Liver (tissue), 9 donors: ENCODE data around the gene BPHL. TPM values are rescaled to one million over a fixed set of nuclear protein-coding genes. Genes with fewer than 3 reads are reported as not detected.
"Not testable (repeated sequence)": the region's sequence is repeated elsewhere in the genome, so short reads cannot be mapped to it uniquely, and the experiment has no call there.

ENCODE experiments used
- DNase-seq: peaks from one replicate; pipeline ENCODE4 v3.0.0-alpha.2; 2017; ENCODE audit warnings: low spot score
- H3K27ac ChIP-seq, 2 donors: one replicate each; pipeline ENCODE4 v1.7.0; 2013; ENCODE audit warnings: inconsistent platforms in 2 of 2, low read length in 2 of 2, control low read depth in 1 of 2, low read depth in 1 of 2, mild to moderate bottlenecking in 1 of 2
- H3K27me3 ChIP-seq, 4 donors: one replicate each; pipeline versions ENCODE4 v1.6.1 to v1.7.0; 2013; ENCODE audit warnings: low read length in 3 of 4, inconsistent platforms in 1 of 4, mild to moderate bottlenecking in 1 of 4, moderate library complexity in 1 of 4; ENCODE audit not compliant: control insufficient read depth in 4 of 4, insufficient read depth in 4 of 4
- H3K36me3 ChIP-seq, 4 donors: one replicate each; pipeline versions ENCODE4 v1.6.1 to v1.7.0; 2013; ENCODE audit warnings: low read length in 3 of 4, mild to moderate bottlenecking in 3 of 4, low read depth in 1 of 4, moderate library complexity in 1 of 4; ENCODE audit not compliant: control insufficient read depth in 4 of 4, insufficient read depth in 3 of 4
- H3K4me1 ChIP-seq, 4 donors: one replicate each; pipeline versions ENCODE4 v1.6.1 to v1.7.0; 2013; ENCODE audit warnings: low read length in 3 of 4, mild to moderate bottlenecking in 3 of 4, moderate library complexity in 1 of 4; ENCODE audit not compliant: control insufficient read depth in 4 of 4, insufficient read depth in 4 of 4
- H3K4me3 ChIP-seq, 3 donors: one replicate each; pipeline versions ENCODE4 v1.6.1 to v1.7.0; 2013; ENCODE audit warnings: low read length in 3 of 3, control low read depth in 1 of 3, low read depth in 1 of 3, mild to moderate bottlenecking in 1 of 3
- H3K9ac ChIP-seq, 2 donors: one replicate each; pipeline ENCODE4 v1.7.0; 2013; ENCODE audit warnings: low read length in 2 of 2, mild to moderate bottlenecking in 2 of 2, moderate library complexity in 2 of 2, control low read depth in 1 of 2, low read depth in 1 of 2
- H3K9me3 ChIP-seq, 4 donors: one replicate each; pipeline versions ENCODE4 v1.6.1 to v1.7.0; 2013; ENCODE audit warnings: low read length in 3 of 4; ENCODE audit not compliant: control insufficient read depth in 4 of 4
- EGR1 ChIP-seq, 2 donors: IDR thresholded peaks; 2 replicates each; pipeline ENCODE4 v1.6.1; 2016 to 2018; ENCODE audit warnings: antibody characterized with exemption in 2 of 2, low read depth in 2 of 2
- FOXA1 ChIP-seq: IDR thresholded peaks from 2 replicates; pipeline ENCODE4 v1.6.1; 2016; ENCODE audit warnings: antibody characterized with exemption
- FOXA2 ChIP-seq: IDR thresholded peaks from 2 replicates; pipeline ENCODE4 v1.6.1; 2016; ENCODE audit warnings: antibody characterized with exemption
- GABPA ChIP-seq, 2 donors: IDR thresholded peaks in 1 of 2; conservative IDR thresholded peaks in 1 of 2; 2 replicates each; pipeline ENCODE4 v1.6.1; 2016; ENCODE audit warnings: antibody characterized with exemption in 2 of 2, mild to moderate bottlenecking in 1 of 2, moderate library complexity in 1 of 2
- HNF4A ChIP-seq, 2 donors: conservative IDR thresholded peaks; 2 replicates each; pipeline ENCODE4 v1.6.1; 2016; ENCODE audit warnings: antibody characterized with exemption in 2 of 2, mild to moderate bottlenecking in 2 of 2
- HNF4G ChIP-seq: IDR thresholded peaks from 2 replicates; pipeline ENCODE4 v1.6.1; 2016; ENCODE audit warnings: antibody characterized with exemption
- JUND ChIP-seq, 2 donors: IDR thresholded peaks; 2 replicates each; pipeline ENCODE4 v1.6.1; 2016; ENCODE audit warnings: antibody characterized with exemption in 2 of 2
- TAF1 ChIP-seq: conservative IDR thresholded peaks from 2 replicates; pipeline ENCODE4 v1.6.1; 2016; ENCODE audit warnings: antibody characterized with exemption, mild to moderate bottlenecking
- WGBS: extraction: QIAGEN DNeasy Blood & Tissue Kit; methylation state at CpG from one replicate; pipeline ENCODE4 v1.1.7; 2013; 5-methylcytosine and 5-hydroxymethylcytosine counted together
- polyA plus RNA-seq, 2 donors: library from polyadenylated mRNA; stranded (reverse) in 1 of 2; unstranded in 1 of 2; fragments of 200-250 nt in 1 of 2; fragments of >200 nt in 1 of 2; fragmentation: Nextera tagmentation in 1 of 2; extraction: Ambion mirVana in 1 of 2; gene quantifications; one replicate each; pipeline versions ENCODE4 v1.2.1 to v1.2.3, GENCODE V29; 2013 to 2015
- total RNA-seq, 2 donors: library from RNA; depleted of rRNA; stranded (reverse); fragments of >200 nt; gene quantifications; one replicate each; pipeline ENCODE4 v1.2.3, GENCODE V29; 2014
- TF ChIP-seq, protein P1 (sequence below): IDR thresholded peaks from 2 replicates; pipeline ENCODE4 v1.6.1; 2016; ENCODE audit warnings: antibody characterized with exemption
- TF ChIP-seq, protein P2 (sequence below): IDR thresholded peaks from 2 replicates; pipeline ENCODE4 v1.6.1; 2016; ENCODE audit warnings: antibody characterized with exemption
- TF ChIP-seq, protein P3 (sequence below): IDR thresholded peaks from 2 replicates; pipeline ENCODE4 v1.6.1; 2016; ENCODE audit warnings: antibody characterized with exemption, mild to moderate bottlenecking
- donor health status: healthy.
- donor health status: healthy.
- donor health status: healthy.
- donor health status: healthy.
- donor health status: healthy.

Gene BPHL
- total and polyA plus RNA-seq, 4 donors: 16.0 to 90.8 (median 31.5) TPM

DNA sequence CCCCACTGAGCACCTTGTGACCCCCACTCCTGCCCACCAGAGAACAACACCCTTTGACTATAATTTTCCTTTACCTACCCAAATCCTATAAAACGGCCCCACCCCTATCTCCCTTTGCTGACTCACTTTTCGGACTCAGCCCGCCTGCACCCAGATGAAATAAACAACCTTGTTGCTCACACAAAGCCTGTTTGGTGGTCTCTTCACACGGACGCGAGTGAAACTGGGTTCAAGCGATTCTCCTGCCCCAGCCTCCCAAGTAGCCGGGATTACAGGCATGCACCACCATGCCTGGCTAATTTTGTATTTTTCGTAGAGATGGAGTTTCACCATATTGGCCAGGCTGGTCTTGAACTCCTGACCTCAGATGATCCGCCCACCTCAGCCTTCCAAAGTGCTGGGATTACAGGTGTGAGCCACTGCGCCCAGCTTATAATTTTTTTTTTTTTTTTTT is 55.2 kb downstream of the BPHL start:
- not testable (repeated sequence) for H3K4me3 ChIP-seq, DNase-seq, H3K9ac ChIP-seq, H3K36me3 ChIP-seq, H3K4me1 ChIP-seq, H3K9me3 ChIP-seq, H3K27me3 ChIP-seq, H3K27ac ChIP-seq
- WGBS: 94% methylated on average over 11 of the region's 11 CpGs

DNA sequence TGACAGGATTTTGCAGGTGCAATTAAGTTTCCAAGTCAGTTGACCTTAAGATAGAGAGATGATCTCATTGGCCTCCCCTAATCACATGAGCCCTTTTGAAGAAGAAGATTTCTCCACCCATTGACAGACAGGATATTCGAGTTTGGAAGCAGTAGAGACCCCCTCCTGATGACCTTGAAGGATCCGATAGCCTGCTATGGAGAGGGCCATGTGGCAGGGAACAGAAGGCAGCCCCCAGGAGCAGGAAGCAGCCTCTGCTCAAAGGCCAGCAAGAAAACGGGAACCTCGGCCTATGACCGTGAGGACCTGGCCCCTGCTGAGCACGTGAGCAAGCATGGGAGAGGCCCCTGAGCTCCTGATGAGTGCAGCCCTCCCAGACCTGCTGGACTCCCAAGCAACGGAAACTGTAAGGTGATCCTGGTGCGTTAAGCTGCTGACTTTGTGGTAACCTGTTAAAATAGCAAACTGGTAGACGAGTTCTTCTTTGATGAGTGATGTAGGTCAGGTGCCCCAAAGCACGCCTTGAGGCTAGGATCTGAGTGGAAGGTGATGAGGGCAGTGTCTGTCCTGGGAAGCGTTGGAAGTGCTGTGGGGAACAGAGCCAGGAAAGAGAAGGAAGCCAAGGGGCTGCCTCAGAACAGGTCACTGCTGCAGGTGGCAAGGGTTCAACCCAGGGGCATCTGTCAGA is 57.3 kb downstream of the BPHL start:
- no peak overlapping the region for H3K27ac ChIP-seq
- H3K4me3 ChIP-seq: no peak overlapping the region
- TF ChIP-seq, protein P1, sequence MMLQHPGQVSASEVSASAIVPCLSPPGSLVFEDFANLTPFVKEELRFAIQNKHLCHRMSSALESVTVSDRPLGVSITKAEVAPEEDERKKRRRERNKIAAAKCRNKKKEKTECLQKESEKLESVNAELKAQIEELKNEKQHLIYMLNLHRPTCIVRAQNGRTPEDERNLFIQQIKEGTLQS: no peak
- TF ChIP-seq HNF4A (conservative IDR thresholded peaks at IDR 0.05) (no peak), EGR1 (IDR thresholded peaks at IDR 0.05; ENCODE audit: low read depth in 2 of 2) (no peak), JUND (IDR thresholded peaks at IDR 0.05) (no peak), TAF1 (no peak)
- TF ChIP-seq, protein P2, sequence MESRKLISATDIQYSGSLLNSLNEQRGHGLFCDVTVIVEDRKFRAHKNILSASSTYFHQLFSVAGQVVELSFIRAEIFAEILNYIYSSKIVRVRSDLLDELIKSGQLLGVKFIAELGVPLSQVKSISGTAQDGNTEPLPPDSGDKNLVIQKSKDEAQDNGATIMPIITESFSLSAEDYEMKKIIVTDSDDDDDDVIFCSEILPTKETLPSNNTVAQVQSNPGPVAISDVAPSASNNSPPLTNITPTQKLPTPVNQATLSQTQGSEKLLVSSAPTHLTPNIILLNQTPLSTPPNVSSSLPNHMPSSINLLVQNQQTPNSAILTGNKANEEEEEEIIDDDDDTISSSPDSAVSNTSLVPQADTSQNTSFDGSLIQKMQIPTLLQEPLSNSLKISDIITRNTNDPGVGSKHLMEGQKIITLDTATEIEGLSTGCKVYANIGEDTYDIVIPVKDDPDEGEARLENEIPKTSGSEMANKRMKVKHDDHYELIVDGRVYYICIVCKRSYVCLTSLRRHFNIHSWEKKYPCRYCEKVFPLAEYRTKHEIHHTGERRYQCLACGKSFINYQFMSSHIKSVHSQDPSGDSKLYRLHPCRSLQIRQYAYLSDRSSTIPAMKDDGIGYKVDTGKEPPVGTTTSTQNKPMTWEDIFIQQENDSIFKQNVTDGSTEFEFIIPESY: no peak
- H3K27me3 ChIP-seq: no peaks in the 10 kb centered on the region
- H3K36me3 ChIP-seq: no peaks in the 10 kb centered on the region
- no peak for DNase-seq
- H3K9ac ChIP-seq: no peak overlapping the region
- 76% methylated on average over 11 of the region's 11 CpGs for WGBS
- H3K9me3 ChIP-seq: no peaks in the 10 kb centered on the region
- no peaks in the 10 kb centered on the region for H3K4me1 ChIP-seq

DNA sequence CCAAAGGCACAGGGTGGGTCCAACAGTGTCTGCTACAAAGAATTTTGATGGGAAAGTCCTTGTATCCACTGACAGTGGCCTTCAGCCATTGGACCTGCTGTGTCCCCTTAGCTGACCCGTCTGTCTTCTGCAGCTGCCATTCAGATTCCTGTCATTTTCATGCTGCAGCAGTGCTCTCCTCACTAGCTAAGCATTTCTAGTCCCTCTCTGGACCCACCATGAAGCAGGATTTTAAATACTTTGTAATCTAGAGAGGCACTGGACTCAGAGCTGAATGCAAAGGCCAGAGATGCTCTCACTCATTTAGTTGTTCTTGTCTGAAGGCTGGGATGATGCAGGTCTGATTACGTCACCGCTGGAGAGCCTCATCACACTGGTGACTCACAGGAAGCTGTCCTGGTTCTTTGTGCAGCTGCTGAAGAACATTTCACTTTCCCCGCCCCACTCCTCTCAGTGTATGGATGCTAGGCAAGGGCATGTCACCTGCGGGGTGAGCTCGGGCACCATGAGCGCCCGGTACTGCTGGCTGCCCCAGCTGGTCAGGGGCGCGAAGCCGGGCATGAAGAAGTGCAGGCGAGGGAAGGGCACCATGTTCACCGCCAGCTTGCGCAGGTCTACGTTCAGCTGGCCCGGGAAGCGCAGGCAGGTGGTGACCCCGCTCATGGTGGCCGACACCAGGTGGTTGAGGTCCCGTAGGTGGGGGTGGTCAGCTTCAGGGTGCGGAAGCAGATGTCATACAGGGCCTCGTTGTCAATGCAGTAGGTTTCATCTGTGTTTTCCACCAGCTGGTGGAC is 58.2 kb downstream of the BPHL start:
- H3K9ac ChIP-seq: no peak overlapping the region
- H3K27me3 ChIP-seq: no peaks in the 10 kb centered on the region
- TF ChIP-seq FOXA1: no peak
- TF ChIP-seq FOXA2: no peak
- no peak for TF ChIP-seq TAF1
- no peak for TF ChIP-seq GABPA (IDR thresholded peaks at IDR 0.05 in 1 of 2, conservative IDR thresholded peaks at IDR 0.05 in 1 of 2)
- no peak for TF ChIP-seq EGR1 (IDR thresholded peaks at IDR 0.05; ENCODE audit: low read depth in 2 of 2)
- TF ChIP-seq, protein P3, sequence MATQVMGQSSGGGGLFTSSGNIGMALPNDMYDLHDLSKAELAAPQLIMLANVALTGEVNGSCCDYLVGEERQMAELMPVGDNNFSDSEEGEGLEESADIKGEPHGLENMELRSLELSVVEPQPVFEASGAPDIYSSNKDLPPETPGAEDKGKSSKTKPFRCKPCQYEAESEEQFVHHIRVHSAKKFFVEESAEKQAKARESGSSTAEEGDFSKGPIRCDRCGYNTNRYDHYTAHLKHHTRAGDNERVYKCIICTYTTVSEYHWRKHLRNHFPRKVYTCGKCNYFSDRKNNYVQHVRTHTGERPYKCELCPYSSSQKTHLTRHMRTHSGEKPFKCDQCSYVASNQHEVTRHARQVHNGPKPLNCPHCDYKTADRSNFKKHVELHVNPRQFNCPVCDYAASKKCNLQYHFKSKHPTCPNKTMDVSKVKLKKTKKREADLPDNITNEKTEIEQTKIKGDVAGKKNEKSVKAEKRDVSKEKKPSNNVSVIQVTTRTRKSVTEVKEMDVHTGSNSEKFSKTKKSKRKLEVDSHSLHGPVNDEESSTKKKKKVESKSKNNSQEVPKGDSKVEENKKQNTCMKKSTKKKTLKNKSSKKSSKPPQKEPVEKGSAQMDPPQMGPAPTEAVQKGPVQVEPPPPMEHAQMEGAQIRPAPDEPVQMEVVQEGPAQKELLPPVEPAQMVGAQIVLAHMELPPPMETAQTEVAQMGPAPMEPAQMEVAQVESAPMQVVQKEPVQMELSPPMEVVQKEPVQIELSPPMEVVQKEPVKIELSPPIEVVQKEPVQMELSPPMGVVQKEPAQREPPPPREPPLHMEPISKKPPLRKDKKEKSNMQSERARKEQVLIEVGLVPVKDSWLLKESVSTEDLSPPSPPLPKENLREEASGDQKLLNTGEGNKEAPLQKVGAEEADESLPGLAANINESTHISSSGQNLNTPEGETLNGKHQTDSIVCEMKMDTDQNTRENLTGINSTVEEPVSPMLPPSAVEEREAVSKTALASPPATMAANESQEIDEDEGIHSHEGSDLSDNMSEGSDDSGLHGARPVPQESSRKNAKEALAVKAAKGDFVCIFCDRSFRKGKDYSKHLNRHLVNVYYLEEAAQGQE: no peak
- no peak for TF ChIP-seq HNF4G
- no peaks in the 10 kb centered on the region for H3K4me1 ChIP-seq
- 90% methylated on average over 22 of the region's 22 CpGs for WGBS
- no peak for DNase-seq
- no peaks in the 10 kb centered on the region for H3K36me3 ChIP-seq
- no peak overlapping the region for H3K27ac ChIP-seq
- no peak overlapping the region for H3K4me3 ChIP-seq
- no peaks in the 10 kb centered on the region for H3K9me3 ChIP-seq

DNA sequence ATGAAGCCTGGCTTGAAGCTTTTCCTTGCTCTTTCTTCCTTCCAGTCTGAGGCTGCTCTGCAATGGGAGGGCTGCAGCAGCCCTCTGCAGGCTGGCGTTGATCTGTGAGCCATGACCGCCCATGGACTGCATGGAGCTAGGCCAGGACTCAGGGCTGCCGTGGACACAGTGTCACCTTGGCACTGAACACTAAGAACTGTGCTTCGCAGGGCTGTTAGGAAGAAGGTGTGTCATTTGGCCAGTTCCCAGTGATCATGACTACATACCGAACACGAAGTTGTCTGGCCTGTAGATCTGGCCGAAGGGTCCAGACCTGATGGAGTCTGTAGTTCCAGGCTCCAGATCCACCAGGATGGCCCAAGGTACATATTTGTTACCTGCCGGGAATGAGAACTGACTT is 60.2 kb downstream of the BPHL start:
- not testable (repeated sequence) for H3K4me3 ChIP-seq, H3K27ac ChIP-seq, H3K4me1 ChIP-seq, H3K36me3 ChIP-seq, H3K9ac ChIP-seq, DNase-seq, H3K27me3 ChIP-seq, H3K9me3 ChIP-seq
- 74% methylated on average over 8 of the region's 8 CpGs for WGBS

DNA sequence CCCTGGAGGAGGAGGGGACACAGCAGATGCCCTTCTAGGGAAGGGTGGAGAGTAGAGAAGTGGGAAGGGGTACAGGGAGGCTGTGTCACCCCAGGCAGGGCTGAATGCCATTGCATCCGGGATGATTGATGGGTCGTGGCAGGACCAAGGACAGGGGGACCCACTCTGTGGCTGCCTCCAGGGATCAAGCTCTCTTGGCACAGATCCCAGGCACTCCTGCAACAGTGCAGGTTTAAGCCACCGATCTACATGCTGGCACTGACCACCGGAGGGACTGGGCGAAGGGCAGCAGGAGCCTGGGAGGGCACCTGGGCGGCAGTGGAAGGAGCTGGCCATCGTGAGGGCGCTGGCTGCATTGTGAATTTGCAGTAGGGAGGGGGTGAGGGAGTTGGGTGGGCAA is 61.4 kb downstream of the BPHL start:
- not testable (repeated sequence) for H3K9ac ChIP-seq, H3K4me1 ChIP-seq, H3K9me3 ChIP-seq, H3K27ac ChIP-seq, H3K36me3 ChIP-seq, DNase-seq, H3K4me3 ChIP-seq, H3K27me3 ChIP-seq
- 80% methylated on average over 5 of the region's 8 CpGs for WGBS
